GM19099 (cell line): ENCODE data around the gene ZBTB25.
A peak's percentile ranks its signal among the peaks of the same experiment; 100 is the strongest.

Experiments
- POLR2A ChIP-seq: IDR thresholded peaks from 3 replicates; pipeline ENCODE4 v1.6.1; 2011; ENCODE audit warnings: low read depth; ENCODE audit not compliant: insufficient read length; ENCODE audit errors: extremely low read depth

The ZBTB25 gene

DNA sequence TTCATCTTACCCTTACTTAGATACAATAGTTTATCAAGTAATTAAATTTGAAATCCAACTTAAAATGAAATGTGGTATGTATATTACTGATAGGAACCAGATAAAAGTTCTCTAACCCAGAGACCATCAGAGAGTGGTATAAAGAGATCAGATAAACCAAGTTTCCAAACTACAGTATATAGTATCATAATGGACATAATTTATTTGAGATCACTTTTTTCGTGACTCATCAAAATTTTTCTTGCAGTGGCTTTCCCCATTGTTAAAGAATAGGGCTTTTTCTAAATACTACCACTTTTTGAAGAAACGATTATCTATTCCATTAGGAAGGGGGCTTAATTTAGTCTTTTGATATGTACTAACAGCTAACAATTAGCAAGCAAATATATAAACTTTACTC lies 21.7 kb upstream of the ZBTB25 start:
- no peak for TF ChIP-seq POLR2A

DNA sequence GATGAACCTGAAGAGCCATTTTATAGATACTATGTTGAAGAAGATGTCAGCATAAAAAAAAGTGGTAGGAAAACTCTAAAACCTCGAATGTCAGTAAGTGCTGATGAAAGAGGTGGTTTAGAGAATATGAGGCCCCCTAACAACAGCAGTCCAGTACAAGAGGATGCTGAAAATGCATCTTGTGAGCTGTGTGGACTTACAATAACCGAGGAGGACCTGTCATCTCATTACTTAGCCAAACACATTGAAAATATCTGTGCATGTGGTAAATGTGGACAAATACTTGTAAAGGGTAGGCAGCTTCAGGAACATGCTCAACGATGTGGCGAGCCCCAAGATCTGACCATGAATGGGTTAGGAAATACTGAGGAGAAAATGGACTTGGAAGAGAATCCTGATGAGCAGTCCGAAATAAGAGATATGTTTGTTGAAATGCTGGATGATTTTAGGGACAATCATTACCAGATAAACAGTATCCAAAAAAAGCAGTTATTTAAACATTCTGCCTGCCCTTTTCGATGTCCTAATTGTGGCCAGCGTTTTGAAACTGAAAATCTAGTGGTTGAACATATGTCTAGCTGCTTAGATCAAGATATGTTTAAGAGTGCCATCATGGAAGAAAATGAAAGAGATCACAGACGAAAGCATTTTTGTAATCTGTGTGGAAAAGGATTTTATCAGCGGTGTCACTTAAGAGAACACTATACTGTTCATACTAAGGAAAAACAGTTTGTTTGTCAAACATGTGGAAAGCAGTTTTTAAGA lies 19.1 kb upstream of the ZBTB25 start:
- TF ChIP-seq POLR2A, result no peak

DNA sequence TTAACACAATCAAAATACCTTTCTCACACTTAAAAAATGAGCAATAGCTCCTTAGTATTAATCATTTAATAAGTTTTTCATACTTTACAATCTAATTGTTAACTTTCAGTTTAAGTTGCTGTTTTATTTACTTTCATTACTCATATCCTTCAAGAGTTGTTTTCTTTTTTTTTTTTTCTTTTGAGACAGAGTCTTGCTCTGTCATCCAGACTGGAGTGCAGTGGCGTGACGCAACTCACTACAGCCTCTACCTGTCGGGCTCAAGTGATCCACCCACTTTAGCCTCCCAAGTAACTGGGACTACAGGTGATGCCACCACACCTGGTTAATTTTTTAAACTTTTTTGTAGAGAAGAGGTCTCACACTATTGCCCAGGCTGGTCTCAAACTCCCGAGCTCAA lies 17.1 kb upstream of the ZBTB25 start:
- no peak for TF ChIP-seq POLR2A

DNA sequence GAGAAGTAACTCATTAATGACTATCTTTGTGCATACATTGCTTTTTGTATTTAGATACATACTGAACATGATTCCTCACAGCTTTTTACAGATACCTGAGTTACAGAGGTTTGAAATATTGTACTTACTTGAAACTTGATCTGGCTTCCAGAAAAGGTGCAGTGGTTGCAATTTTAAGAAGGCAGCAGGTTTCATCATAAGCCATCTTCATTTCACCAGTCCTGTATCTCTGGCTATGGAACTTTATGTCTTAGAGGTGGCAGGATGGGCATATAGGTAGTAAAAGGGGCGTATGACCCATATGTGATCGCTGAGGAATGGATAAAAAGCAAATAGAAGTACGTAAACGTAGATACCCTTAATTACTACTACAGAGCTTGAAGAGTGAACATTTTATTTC lies 14.6 kb upstream of the ZBTB25 start:
- no peak for TF ChIP-seq POLR2A

DNA sequence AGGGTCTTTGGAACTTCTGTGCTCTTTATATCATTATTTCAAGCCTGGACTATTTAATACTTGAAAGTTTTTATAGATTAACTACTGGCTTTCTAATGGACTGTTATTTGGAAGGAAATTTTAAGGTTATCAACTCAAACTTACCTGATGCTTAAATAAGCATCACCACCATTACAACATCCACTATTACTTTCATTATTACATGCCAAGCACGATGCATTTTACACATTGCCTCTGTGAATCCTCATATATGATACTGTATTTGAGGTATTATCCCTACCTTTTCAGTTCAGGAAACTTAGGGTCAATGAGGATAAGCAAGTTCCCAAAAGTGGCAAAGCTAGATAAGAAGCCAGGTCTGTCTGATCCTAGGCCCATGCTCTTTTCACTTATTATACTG lies 13.3 kb upstream of the ZBTB25 start:
- no peak for TF ChIP-seq POLR2A

DNA sequence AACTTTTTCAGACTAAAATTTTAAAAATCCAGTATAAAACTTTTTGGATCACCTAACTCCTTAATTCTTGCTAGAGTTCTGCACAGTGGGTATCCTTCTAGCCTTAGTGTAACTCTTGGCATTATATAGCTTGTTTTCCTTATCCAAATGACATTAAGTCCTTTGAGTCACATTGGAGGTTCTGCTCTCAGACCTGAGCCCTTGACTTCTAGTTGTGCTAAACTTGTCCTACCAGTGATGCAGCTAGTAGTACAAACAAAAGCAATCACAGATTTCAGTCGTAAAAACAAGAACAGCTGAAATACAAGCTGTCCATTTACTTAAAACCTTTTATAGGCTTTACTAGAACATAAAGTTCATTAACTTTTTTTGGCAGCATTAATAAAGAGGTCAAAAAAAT lies 11.4 kb upstream of the ZBTB25 start:
- TF ChIP-seq POLR2A, result no peak

DNA sequence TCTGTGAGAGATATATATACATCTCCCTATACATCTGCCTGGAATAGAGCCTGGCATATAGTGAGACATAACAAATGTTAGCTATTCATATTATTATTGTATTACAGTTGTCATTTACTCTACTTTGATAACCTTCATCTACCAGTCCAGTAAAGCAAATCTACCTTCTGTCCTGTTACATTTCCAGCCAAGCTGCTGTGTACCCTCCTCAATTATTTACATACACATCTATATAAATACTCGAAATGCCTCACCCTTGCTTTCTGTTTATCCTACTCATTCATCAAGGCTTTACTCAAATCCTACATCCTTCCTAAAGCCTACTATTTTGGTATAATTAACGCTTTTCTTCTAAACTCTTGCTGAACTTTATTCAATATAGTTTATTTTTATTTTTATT lies 9.6 kb upstream of the ZBTB25 start:
- no peak for TF ChIP-seq POLR2A

DNA sequence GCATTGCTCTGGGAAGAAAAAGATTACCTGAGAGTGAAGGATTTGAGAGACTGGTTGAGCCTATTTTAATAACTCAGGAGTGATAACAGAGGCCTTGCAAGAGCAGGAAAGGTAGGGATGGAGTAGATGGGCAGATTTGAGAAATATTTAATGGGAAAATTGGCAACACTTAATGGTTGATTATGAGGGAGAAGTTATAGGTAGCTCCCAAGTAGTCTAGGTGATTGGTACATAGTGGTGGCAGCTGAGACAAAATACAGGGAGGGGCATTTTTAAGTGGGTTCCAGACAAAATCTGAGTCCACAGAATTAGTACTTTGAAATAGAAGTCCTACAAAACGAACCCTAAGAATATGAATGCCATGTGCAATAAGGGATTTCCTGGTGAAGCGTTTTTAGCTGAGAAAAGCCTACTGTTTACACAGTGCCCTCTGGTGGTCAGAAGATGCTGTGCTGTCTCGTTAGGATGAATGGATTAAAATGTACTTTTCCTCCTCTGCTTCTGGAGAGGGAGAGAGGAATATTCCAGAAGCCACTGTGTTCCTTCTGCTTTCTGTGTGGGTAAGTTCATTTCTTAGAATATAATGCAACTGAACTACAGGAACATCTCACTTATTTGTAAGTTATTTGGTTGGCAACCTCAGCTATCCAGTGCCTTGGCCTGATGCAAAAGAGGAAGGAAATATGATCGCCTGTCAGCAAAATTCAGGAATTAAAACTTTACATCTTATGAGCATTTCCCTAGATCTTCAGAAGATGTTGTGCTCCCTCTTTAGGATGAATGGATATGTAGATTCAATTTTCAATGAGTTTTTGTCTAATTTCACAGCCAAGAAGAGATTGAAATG lies 7.4 kb upstream of the ZBTB25 start:
- no peak for TF ChIP-seq POLR2A

DNA sequence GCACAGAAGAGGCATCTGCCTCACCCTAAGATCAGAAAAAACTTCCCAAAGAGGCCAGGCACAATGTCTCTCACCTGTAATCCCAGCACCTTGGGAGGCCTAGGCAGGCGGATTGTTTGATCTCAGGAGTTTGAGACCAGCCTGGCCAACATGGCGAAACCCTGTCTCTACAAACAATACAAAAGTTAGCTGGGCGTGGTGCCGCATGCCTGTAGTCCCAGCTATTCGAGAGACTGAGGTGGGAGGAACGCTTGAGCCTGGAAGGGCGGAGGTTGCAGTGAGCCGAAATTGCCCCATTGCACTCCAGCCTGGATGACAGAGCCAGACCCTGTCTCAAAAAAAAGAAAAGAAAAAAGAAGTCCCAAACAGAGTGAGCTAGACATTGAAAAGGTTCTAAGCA lies 5.4 kb upstream of the ZBTB25 start:
- no peak for TF ChIP-seq POLR2A

DNA sequence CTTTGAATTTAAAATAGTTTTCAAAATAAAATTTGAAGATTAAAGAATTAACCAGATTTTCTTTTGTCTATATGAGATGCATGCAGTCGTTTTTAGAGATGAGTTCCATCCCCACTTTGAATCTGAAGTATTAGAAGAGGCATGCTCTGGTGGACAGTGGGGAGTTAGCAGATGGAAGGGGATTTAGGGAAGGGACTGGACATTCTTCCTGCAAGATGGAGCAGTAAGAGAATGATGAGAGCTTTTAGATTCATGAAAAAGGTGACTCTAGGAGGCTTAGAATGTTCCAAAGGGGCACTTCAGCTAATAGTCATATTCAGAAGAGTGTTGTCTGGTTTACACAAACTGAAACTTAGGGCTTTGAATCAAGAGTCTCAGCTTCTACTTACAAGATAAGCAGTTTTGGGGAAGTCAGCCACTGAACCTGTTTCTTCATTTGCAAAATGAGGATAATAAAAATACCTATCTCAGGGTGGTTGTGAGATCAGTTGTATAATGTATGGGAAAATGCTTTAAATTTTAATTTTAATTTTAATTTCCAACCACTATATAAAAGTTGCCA lies 4.7 kb upstream of the ZBTB25 start:
- TF ChIP-seq POLR2A, result no peak

DNA sequence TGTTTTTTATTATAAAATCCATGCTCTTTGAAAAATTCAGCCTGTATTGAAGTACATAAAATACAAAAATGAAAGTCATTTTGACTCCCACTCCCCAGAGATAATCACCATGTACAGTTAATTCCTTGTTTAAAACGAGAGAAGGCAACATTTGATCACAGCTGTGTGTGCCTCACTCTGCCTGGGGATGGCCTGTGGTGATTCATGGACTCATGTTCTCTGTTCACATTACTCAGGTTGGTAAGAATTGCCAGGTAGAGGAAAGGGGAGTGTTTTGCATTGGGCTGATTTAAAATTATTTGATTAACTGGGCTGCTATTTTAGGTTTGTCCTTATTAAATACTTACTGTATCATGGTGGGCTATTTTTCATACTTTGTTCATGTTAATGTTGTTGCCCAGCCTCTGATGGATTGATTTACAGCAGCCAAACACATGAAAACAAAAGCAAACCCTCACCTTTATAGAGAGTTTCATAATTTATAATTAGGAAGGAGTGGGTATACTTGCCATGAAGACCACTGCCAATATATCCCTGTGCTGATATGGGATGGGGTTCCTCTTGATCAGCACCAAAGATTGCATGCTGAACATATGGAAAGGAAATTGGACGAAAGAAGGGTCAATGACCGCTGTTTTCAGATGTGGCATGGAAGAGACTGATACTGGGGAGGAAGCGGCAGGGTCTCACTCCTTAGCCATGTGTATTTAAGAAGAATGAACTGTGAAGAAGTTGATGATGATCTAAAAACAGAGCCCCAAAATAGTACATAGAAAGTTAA lies 3.9 kb upstream of the ZBTB25 start:
- TF ChIP-seq POLR2A, result no peak

DNA sequence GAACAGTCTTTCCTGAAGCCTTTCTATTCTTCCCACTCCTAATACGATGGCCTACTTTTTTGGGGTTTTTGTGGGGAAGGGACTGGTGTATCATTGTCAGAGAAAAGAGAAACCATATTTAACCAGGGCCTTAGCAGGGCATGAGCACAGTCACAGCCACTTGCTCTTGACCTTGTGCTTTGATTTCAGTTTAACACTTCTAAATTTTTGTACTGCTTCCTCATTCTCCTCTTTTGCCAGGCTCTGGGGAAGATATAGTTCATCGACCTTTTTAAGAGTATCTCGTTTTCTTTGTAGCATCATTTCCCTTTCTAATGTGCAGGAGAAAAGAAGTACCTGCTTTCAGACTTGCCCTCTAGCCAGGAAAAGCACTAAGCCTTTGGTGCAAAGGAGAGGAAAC lies 3.1 kb upstream of the ZBTB25 start:
- no peak for TF ChIP-seq POLR2A

DNA sequence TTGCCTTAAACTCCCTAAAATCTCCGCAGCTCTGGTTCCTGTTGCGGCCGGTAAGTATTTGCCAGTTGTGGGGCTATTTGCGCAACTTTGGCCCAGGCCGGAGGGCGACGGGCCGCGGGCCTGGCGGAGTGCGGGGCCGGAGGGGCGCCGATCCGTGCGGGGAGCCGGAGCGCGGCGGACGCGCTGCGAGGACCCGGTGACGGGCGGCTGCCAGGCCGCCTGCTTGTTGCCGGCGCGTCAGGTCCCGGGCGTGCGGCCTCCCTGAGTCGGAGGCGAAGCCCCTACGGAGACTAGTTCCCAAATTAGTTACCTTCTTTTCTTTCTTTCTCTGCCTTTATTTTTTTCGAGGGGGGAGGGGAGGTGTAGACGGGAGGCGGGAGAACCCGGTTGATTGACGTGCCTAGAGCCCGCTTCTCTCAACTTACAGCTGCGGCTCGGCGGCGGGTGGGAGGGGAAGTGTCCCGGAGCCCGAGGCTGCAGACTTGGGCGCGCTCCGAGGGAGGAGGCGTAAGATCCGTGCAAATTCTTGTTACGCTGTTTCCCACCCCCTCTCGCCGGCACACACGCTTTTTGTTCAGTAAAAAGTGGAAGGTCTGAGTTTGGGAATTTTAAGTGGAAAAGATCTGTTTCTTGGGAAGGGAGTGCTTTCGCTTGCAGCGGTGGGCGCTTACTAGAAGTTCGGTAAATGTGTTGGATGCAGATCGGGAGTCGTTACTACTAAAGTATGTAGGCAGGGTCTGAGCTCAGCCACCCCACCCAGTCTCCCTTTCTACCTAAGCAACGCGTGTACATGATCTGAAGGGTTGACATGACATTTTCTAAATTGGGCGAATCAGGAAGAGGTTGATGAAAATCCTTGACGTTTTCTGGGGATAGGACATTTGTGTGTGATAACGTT lies 1.5 kb upstream of the ZBTB25 start:
- peak; percentile 49 for TF ChIP-seq POLR2A

DNA sequence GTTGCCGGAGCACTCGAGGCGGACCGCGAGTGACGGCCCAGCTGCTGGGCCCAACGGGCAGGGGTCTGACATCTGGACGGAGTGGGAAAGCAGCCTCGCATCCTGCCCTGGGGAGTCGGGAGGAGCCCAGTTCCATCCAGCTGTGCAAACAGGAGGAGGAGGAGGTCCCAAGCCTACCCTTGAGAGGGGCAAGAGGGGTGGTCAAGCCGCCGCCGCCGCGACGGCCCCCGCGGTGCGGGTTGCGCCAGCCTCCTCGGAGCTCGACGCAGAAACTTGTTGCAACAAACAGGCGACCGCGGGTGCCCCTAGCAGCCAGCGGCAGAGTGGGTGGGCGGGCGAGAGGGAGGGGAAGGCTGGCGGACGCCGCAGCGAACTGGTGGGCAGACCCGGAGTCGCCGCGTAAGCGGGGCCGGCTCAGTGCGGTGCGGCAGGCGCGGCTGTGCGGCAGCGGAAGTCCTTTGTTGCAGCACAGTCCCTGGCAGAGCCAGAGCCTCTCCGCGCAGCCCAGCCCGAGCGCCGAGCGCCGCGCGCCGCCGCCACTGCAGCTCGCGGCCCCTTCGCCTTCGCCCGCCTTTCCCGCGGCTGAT lies 765 bp upstream of the ZBTB25 start, which contains the start of gene ZBTB1:
Gene ZBTB1 (plus strand): TSS at position 461 of the 587 bp plus-strand sequence. CDS start 16,735 bp downstream, outside the sequence.
- peak; percentile 82 for TF ChIP-seq POLR2A
